Measurements from ENCODE around the gene PUS3. TPM values are rescaled to one million over a fixed set of nuclear protein-coding genes. Genes with fewer than 3 reads are reported as not detected.

The PUS3 gene
- total and polyA plus RNA-seq, 2 experiments from 2014 or later, result 7.3 to 14.1 TPM

- Histone ChIP-seq H3K36me3 (replicated peaks; ENCODE audit: insufficient read depth, low read depth) (no peaks in the 10 kb centered on the region), H3K79me2 (no peaks in the 10 kb centered on the region), H2AFZ (no peak overlapping the region), H3K4me1 (ENCODE audit: insufficient read depth) (peaks cover 5% of the 10 kb centered on the region), H3K4me2 (no peak overlapping the region), H3K9me2 (replicated peaks; ENCODE audit: insufficient read depth) (no peaks in the 10 kb centered on the region), H3K27ac (no peak overlapping the region), H3K27me3 (no peaks in the 10 kb centered on the region), H4K20me1 (ENCODE audit: insufficient read depth, poor library complexity, severe bottlenecking) (no peaks in the 10 kb centered on the region), H3K4me3 (no peak overlapping the region), H3K9me3 (ENCODE audit: low read depth) (no peaks in the 10 kb centered on the region)
- WGBS (ENCODE audit: low lambda C conversion rate, missing lambda C conversion rate), result 79% methylated on average over 12 of the region's 12 CpGs
- TF ChIP-seq EZH2phosphoT487 (IDR thresholded peaks at IDR 0.05; ENCODE audit: low read depth, severe bottlenecking, unreplicated experiment), result no peak
- no peak for TF ChIP-seq CTCF (IDR thresholded peaks at IDR 0.05; ENCODE audit: poor library complexity)
- no peak for TF ChIP-seq EZH2 (IDR thresholded peaks at IDR 0.05; ENCODE audit: borderline replicate concordance)
- DNase-seq (ENCODE audit: low spot score), result no peak
These were observed 30.2 kb upstream of the PUS3 start for GRCh38 chr11:125933030-125933813.

GRCh38 chr11:125932301-125932700 is 29.3 kb upstream of the PUS3 start:
- H3K4me2 ChIP-seq, result no peak overlapping the region
- 98% methylated on average over 9 of the region's 9 CpGs for WGBS (ENCODE audit: low lambda C conversion rate, missing lambda C conversion rate)

GRCh38 chr11:125931668-125932067 is 28.7 kb upstream of the PUS3 start:
- H3K4me3 ChIP-seq, result no peak overlapping the region
- peaks cover 5% of the 10 kb centered on the region for H3K4me1 ChIP-seq (ENCODE audit: insufficient read depth)
- H4K20me1 ChIP-seq (ENCODE audit: insufficient read depth, poor library complexity, severe bottlenecking), result no peaks in the 10 kb centered on the region
- H3K27ac ChIP-seq, result no peak overlapping the region
- H3K9me3 ChIP-seq (ENCODE audit: low read depth), result no peaks in the 10 kb centered on the region
- H3K27me3 ChIP-seq, result no peaks in the 10 kb centered on the region
- H3K9me2 ChIP-seq (replicated peaks; ENCODE audit: insufficient read depth), result no peaks in the 10 kb centered on the region
- WGBS (ENCODE audit: low lambda C conversion rate, missing lambda C conversion rate), result 67% methylated on average over 6 of the region's 6 CpGs
- DNase-seq (ENCODE audit: low spot score), result no peak
- H3K36me3 ChIP-seq (replicated peaks; ENCODE audit: insufficient read depth, low read depth), result no peaks in the 10 kb centered on the region
- no peak overlapping the region for H2AFZ ChIP-seq
- H3K4me2 ChIP-seq, result no peak overlapping the region
- TF ChIP-seq EZH2phosphoT487 (IDR thresholded peaks at IDR 0.05; ENCODE audit: low read depth, severe bottlenecking, unreplicated experiment), result no peak
- TF ChIP-seq EZH2 (IDR thresholded peaks at IDR 0.05; ENCODE audit: borderline replicate concordance), result no peak
- no peak for TF ChIP-seq CTCF (IDR thresholded peaks at IDR 0.05; ENCODE audit: poor library complexity)
- no peaks in the 10 kb centered on the region for H3K79me2 ChIP-seq

More at GRCh38 chr11:125932301-125932700, 29.3 kb upstream of the PUS3 start:
- no peak for DNase-seq (ENCODE audit: low spot score)
- Histone ChIP-seq H3K4me3 (no peak overlapping the region), H3K79me2 (no peaks in the 10 kb centered on the region), H3K9me3 (ENCODE audit: low read depth) (no peaks in the 10 kb centered on the region), H3K27me3 (no peaks in the 10 kb centered on the region), H3K27ac (no peak overlapping the region), H4K20me1 (ENCODE audit: insufficient read depth, poor library complexity, severe bottlenecking) (no peaks in the 10 kb centered on the region), H2AFZ (no peak overlapping the region), H3K4me1 (ENCODE audit: insufficient read depth) (peaks cover 5% of the 10 kb centered on the region), H3K36me3 (replicated peaks; ENCODE audit: insufficient read depth, low read depth) (no peaks in the 10 kb centered on the region), H3K9me2 (replicated peaks; ENCODE audit: insufficient read depth) (no peaks in the 10 kb centered on the region)
- TF ChIP-seq EZH2phosphoT487 (IDR thresholded peaks at IDR 0.05; ENCODE audit: low read depth, severe bottlenecking, unreplicated experiment) (no peak), CTCF (IDR thresholded peaks at IDR 0.05; ENCODE audit: poor library complexity) (no peak), EZH2 (IDR thresholded peaks at IDR 0.05; ENCODE audit: borderline replicate concordance) (no peak)

Data from hepatocyte (in vitro differentiated cells).